A549 (cell line): ENCODE measurements around the gene BFSP1.

Experiments used
- CTCF ChIP-seq: fragments of >200 bp; sonication (Bioruptor Twin); formaldehyde crosslinking; IDR thresholded peaks from 3 replicates; pipeline ENCODE4 v1.5.1; 2016
- POLR2A ChIP-seq: IDR thresholded peaks from 2 replicates; pipeline ENCODE4 v1.6.1; 2012; ENCODE audit warnings: mild to moderate bottlenecking, low read length

DNA sequence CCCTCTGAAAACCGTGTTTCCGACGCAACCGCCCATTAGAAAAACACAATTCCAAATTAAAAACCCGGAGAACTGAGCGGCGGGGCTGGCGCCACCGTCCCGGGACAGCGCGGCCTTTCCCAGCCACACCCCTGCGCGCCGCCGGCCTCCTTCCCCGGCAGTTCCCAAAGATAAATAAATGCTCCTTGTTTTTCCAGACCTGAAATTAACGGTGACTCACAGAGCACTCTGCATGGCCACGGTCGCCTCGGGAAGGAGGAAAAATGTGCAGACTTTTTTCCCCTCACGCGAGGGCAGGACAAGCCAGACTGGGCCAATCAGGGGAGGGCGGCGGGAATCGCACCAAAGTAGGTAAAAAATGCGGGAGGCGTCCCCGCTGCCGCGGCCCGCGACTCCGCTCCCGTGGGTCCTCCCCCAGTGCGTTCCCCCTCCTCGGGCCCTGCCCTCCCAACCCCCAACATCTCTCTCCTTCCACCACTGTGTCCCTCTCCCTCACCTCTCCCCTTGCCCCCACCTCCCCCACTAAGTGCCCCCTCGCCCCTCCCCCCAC, 37.9 kb upstream of the BFSP1 start:
- TF ChIP-seq CTCF (no peak), POLR2A (peak; percentile 32; the same call in 1 of the 2 replicates)
